A673 (cell line): Measurements from ENCODE around the gene MORC4. TPM values are rescaled to one million over a fixed set of nuclear protein-coding genes. Genes with fewer than 3 reads are reported as not detected.

Experiments used
- Bru-seq: library from RNA; stranded (reverse); fragments of 400-500 nt; gene quantifications from one replicate; lab custom pipeline; 2021; lab: Mats Ljungman, UMichigan
- BruChase-seq, 2 experiments: library from RNA; stranded (reverse); fragments of 400-500 nt; gene quantifications; one replicate each; lab custom pipeline; 2021; lab: Mats Ljungman, UMichigan
- BruUV-seq: library from RNA; stranded (reverse); fragments of 400-500 nt; replicated peaks from 2 replicates; lab custom pipeline; 2021; lab: Mats Ljungman, UMichigan
- CTCF ChIA-PET: fragments of 300-600 bp; sonication (Branson Sonifier 250); formaldehyde crosslinking; loops from one replicate; lab custom pipeline; 2022; ENCODE audit warnings: antibody characterized with exemption; lab: Charles Lee
- POLR2A ChIA-PET: fragments of 300-600 bp; sonication (Branson Sonifier 250); formaldehyde crosslinking; loops from one replicate; lab custom pipeline; 2022; ENCODE audit warnings: antibody characterized with exemption; ENCODE audit not compliant: low non-redundant PET; lab: Charles Lee
- DNase-seq: peaks from one replicate; pipeline ENCODE4 v3.0.0-alpha.2; 2015; ENCODE audit warnings: low spot score
- H3K27ac ChIP-seq: fragments of 200-600 bp; sonication (generic); 2 replicates; pipeline ENCODE4 v1.5.1; 2016; ENCODE audit warnings: mixed run types, low read depth, mild to moderate bottlenecking, mixed read lengths, antibody characterized with exemption, low read length; ENCODE audit not compliant: poor library complexity, severe bottlenecking
- H3K27me3 ChIP-seq: fragments of 200-600 bp; sonication (generic); replicated peaks from 2 replicates; pipeline ENCODE4 v1.6.1; 2017; ENCODE audit warnings: mixed run types, low read depth, mild to moderate bottlenecking, mixed read lengths, antibody characterized with exemption, low read length; ENCODE audit not compliant: insufficient read depth, poor library complexity
- H3K36me3 ChIP-seq: fragments of 200-600 bp; sonication (generic); 2 replicates; pipeline ENCODE4 v1.6.1; 2016; ENCODE audit warnings: mixed run types, mild to moderate bottlenecking, mixed read lengths, antibody characterized with exemption, low read length; ENCODE audit not compliant: insufficient read depth, poor library complexity, severe bottlenecking
- H3K4me1 ChIP-seq: fragments of 200-600 bp; sonication (generic); 2 replicates; pipeline ENCODE4 v1.6.1; 2017; ENCODE audit warnings: mixed run types, mild to moderate bottlenecking, mixed read lengths, antibody characterized with exemption, low read length; ENCODE audit not compliant: insufficient read depth, poor library complexity, severe bottlenecking
- H3K4me3 ChIP-seq: fragments of 200-600 bp; sonication (generic); 2 replicates; pipeline ENCODE4 v1.5.1; 2016; ENCODE audit warnings: low read depth, mixed run types, mild to moderate bottlenecking, mixed read lengths, low read length; ENCODE audit not compliant: poor library complexity, severe bottlenecking
- H3K9me3 ChIP-seq: fragments of 200-600 bp; sonication (generic); 2 replicates; pipeline ENCODE4 v1.6.1; 2016; ENCODE audit warnings: mixed run types, low read depth, mild to moderate bottlenecking, mixed read lengths, antibody characterized with exemption, low read length; ENCODE audit not compliant: poor library complexity, severe bottlenecking
- EZH2 ChIP-seq: fragments of 200-600 bp; sonication (generic); IDR thresholded peaks from 2 replicates; pipeline ENCODE4 v1.6.1; 2017; ENCODE audit warnings: borderline replicate concordance, low read depth, mild to moderate bottlenecking, mixed read lengths, antibody characterized with exemption, low read length; ENCODE audit not compliant: poor library complexity, severe bottlenecking
- intact Hi-C: fragments of 100-400 bp; cut with micrococcal nuclease; formaldehyde crosslinking; loops from one replicate; pipeline ENCODE4 v1.10.0; 2022; ENCODE audit not compliant: unreplicated experiment
- long read RNA-seq: library from polyadenylated mRNA; stranded (forward); transcript quantifications from one replicate; pipeline ENCODE4 v2.0.0, GENCODE V29; 2022
- total RNA-seq: library from RNA; stranded (reverse); gene quantifications from 2 replicates; pipeline ENCODE4 v1.2.3, GENCODE V29; 2021
- TF ChIP-seq, protein P1 (sequence below): fragments of 300-800, 200-600 bp; sonication (generic); conservative IDR thresholded peaks from 2 replicates; pipeline ENCODE4 v1.5.1; 2017; ENCODE audit warnings: low read depth, mild to moderate bottlenecking, antibody characterized with exemption, low read length, moderate library complexity, mixed read lengths

Gene MORC4
- total RNA-seq, result 15.9 and 21.2 TPM in 2 replicates
- Bru-seq, nascent RNA, result percentile 63 among the genes with signal in this experiment
- percentile 72 among the genes with signal in this experiment for BruChase-seq, experiment 1, labeled RNA remaining after a 2-hour chase
- BruChase-seq, experiment 2, labeled RNA remaining after a 6-hour chase, result percentile 59 among the genes with signal in this experiment
- long read RNA-seq, transcript MORC4-202 (17 exons, 3,834 nt), result major isoform, 19 of 54 reads
- long read RNA-seq, transcript MORC4-201 (17 exons, 2,940 nt), result minor isoform, 15 of 54 reads
- long read RNA-seq, partial matches to known transcripts, result 7 of 54 reads
- long read RNA-seq, other reads (novel, unspliced or antisense), result 12 of 54 reads

GRCh38 chrX:107000013-107000515 is at the start of gene MORC4:
Gene MORC4, minus strand, starts transcription at chrX:107000212. Its CDS starts 243 bp downstream, at chrX:106999969.
- POLR2A ChIA-PET, result interaction anchor here (0.6 kb wide), 1 partner anchor 16 kb away, joined by 3 read pairs; no protein-coding TSS in a partner anchor
- no TSS peak for BruUV-seq

GRCh38 chrX:107047622-107048021 is 47.6 kb upstream of the MORC4 start:
- no peak overlapping the region for H3K27ac ChIP-seq
- POLR2A ChIA-PET, result no interaction called here
- TF ChIP-seq, protein P1, sequence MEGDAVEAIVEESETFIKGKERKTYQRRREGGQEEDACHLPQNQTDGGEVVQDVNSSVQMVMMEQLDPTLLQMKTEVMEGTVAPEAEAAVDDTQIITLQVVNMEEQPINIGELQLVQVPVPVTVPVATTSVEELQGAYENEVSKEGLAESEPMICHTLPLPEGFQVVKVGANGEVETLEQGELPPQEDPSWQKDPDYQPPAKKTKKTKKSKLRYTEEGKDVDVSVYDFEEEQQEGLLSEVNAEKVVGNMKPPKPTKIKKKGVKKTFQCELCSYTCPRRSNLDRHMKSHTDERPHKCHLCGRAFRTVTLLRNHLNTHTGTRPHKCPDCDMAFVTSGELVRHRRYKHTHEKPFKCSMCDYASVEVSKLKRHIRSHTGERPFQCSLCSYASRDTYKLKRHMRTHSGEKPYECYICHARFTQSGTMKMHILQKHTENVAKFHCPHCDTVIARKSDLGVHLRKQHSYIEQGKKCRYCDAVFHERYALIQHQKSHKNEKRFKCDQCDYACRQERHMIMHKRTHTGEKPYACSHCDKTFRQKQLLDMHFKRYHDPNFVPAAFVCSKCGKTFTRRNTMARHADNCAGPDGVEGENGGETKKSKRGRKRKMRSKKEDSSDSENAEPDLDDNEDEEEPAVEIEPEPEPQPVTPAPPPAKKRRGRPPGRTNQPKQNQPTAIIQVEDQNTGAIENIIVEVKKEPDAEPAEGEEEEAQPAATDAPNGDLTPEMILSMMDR, result no peak
- no peak for TF ChIP-seq EZH2
- no peaks in the 10 kb centered on the region for H3K9me3 ChIP-seq
- no peak overlapping the region for H3K4me3 ChIP-seq
- BruUV-seq, result no TSS peak
- no peak for DNase-seq
- intact Hi-C loops, result no loop called here
- no peaks in the 10 kb centered on the region for H3K36me3 ChIP-seq
- CTCF ChIA-PET, result no interaction called here
- H3K27me3 ChIP-seq, result no peaks in the 10 kb centered on the region
- no peaks in the 10 kb centered on the region for H3K4me1 ChIP-seq

More at GRCh38 chrX:107000013-107000515, at the start of gene MORC4:
- no peak within 1 kb of the TSS for H3K27ac ChIP-seq
- H3K4me3 ChIP-seq, result peak within 1 kb of the TSS; percentile 59
- H3K36me3 ChIP-seq, result no peaks in the 10 kb centered on the region
- peak; percentile 85 for DNase-seq
- H3K9me3 ChIP-seq, result no peaks in the 10 kb centered on the region
- CTCF ChIA-PET, result no interaction called here
- no peaks in the 10 kb centered on the region for H3K27me3 ChIP-seq
- H3K4me1 ChIP-seq, result no peaks in the 10 kb centered on the region
- intact Hi-C loops, result no loop called here
- TF ChIP-seq EZH2, result no peak
- TF ChIP-seq, protein P1, result no peak

DNA sequence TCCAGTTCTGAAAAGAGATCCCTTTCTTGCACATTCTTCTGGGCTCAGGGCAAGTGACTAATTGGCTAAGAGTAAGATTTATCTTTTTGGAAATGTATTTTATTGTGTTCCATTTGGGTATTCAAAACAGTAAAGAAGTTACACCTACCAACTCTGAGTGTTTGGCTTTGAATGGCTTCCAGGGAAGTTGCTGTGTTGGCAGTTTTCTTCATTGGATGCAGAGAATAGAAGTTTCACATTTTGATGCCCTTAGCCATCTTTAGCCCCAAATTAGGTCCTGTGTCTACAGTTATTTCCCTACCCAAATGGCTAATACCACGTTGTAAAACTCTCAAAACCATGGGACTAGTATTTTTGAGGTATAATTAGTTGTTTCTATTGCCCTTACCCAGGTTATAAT is 29.7 kb upstream of the MORC4 start:
- no TSS peak for BruUV-seq
- no peaks in the 10 kb centered on the region for H3K36me3 ChIP-seq
- no peak overlapping the region for H3K27ac ChIP-seq
- H3K4me1 ChIP-seq, result no peaks in the 10 kb centered on the region
- intact Hi-C loops, result loop anchor here (5.0 to 10.0 kb wide), 3 partner anchors 255 to 748 kb away; partner anchors contain the start of genes NCBP2L and TSC22D3
- ChIA-PET POLR2A (no interaction called here), CTCF (no interaction called here)
- TF ChIP-seq, protein P1, result no peak
- no peak for TF ChIP-seq EZH2
- H3K4me3 ChIP-seq, result no peak overlapping the region
- DNase-seq, result no peak
- no peaks in the 10 kb centered on the region for H3K27me3 ChIP-seq
- H3K9me3 ChIP-seq, result no peaks in the 10 kb centered on the region
